GM12878 (cell line): ENCODE data around the gene PCED1B. TPM values are rescaled to one million over a fixed set of nuclear protein-coding genes. Genes with fewer than 3 reads are reported as not detected.

Source experiments
- ATAC-seq: fragments of 200-7000 bp; cut with Tn5 transposase; 3 replicates; pipeline ENCODE4 v1.9.1; 2020; ENCODE audit warnings: mild to moderate bottlenecking, moderate library complexity
- BruUV-seq: library from RNA; stranded (reverse); fragments of 400-500 nt; replicated peaks from 2 replicates; lab custom pipeline; 2021; lab: Mats Ljungman, UMichigan
- CTCF ChIA-PET: fragments of 300-600 bp; sonication (Branson Sonifier 250); formaldehyde crosslinking; extraction: SDS; loops from one replicate; lab custom pipeline; 2021; ENCODE audit warnings: inconsistent platforms; lab: Yijun Ruan, JAX
- POLR2A ChIA-PET: fragments of 350-600 bp; formaldehyde crosslinking; extraction: SDS; loops from one replicate; lab custom pipeline; 2021; ENCODE audit warnings: inconsistent platforms; lab: Charles Lee
- RAD21 ChIA-PET: fragments of 300-600 bp; sonication (Branson Sonifier 250); formaldehyde crosslinking; loops from one replicate; lab custom pipeline; 2023; ENCODE audit warnings: antibody characterized with exemption; ENCODE audit not compliant: unreplicated experiment; lab: Charles Lee
- SMC1A ChIA-PET: fragments of 300-600 bp; sonication (Branson Sonifier 250); formaldehyde crosslinking; loops from one replicate; lab custom pipeline; 2023; ENCODE audit not compliant: unreplicated experiment, uncharacterized antibody; lab: Charles Lee
- DNase-seq: peaks from one replicate; pipeline ENCODE4 v3.0.0-alpha.2; 2011; ENCODE audit warnings: low read depth, low spot score
- FAIRE-seq: peaks from 3 replicates; lab custom pipeline; 2011; peaks lifted over from hg19 to GRCh38; lab: Jason Lieb, UNC
- H2AFZ ChIP-seq: 2 replicates; pipeline ENCODE4 v1.6.0; 2011; ENCODE audit warnings: low read depth, low read length, control low read depth; ENCODE audit not compliant: control insufficient read depth
- H3K27ac ChIP-seq: 2 replicates; pipeline ENCODE4 v1.5.1; 2011; ENCODE audit warnings: control low read depth; ENCODE audit not compliant: control insufficient read depth, insufficient read depth
- H3K27me3 ChIP-seq, 2 experiments: replicated peaks in 1 of 2; 2 replicates each; pipeline versions ENCODE4 v1.6.0 to v1.6.1; 2011; ENCODE audit warnings: low read length in 1 of 2; ENCODE audit not compliant: control insufficient read depth in 2 of 2, insufficient read depth in 2 of 2
- H3K36me3 ChIP-seq, 2 experiments: 2 replicates each; pipeline ENCODE4 v1.5.1; 2011; ENCODE audit warnings: low read length in 1 of 2; ENCODE audit not compliant: control insufficient read depth in 2 of 2, insufficient read depth in 2 of 2
- H3K4me1 ChIP-seq: 2 replicates; pipeline ENCODE4 v1.6.1; 2011; ENCODE audit warnings: mild to moderate bottlenecking, low read length, moderate library complexity, mixed read lengths; ENCODE audit not compliant: control insufficient read depth, insufficient read depth
- H3K4me2 ChIP-seq: 2 replicates; pipeline ENCODE4 v1.6.0; 2011; ENCODE audit warnings: control low read depth; ENCODE audit not compliant: control insufficient read depth, insufficient read depth
- H3K4me3 ChIP-seq: fragments of 200-600 bp; sonication (generic); 2 replicates; pipeline ENCODE4 v1.5.1; 2016
- H3K79me2 ChIP-seq: 2 replicates; pipeline ENCODE4 v1.6.0; 2011; ENCODE audit warnings: low read length; ENCODE audit not compliant: control insufficient read depth, insufficient read depth
- H3K9ac ChIP-seq: 2 replicates; pipeline ENCODE4 v1.8.0; 2011; ENCODE audit warnings: low read length, control low read depth, mixed read lengths; ENCODE audit not compliant: control insufficient read depth, insufficient read depth
- H3K9me3 ChIP-seq: replicated peaks from 3 replicates; pipeline ENCODE4 v1.5.1; 2011; ENCODE audit warnings: mild to moderate bottlenecking, low read length; ENCODE audit not compliant: control insufficient read depth, insufficient read depth
- H4K20me1 ChIP-seq: 2 replicates; pipeline ENCODE4 v1.6.0; 2011; ENCODE audit not compliant: control insufficient read depth, insufficient read depth
- FOXK2 ChIP-seq: fragments of 450-650 bp; IDR thresholded peaks from 2 replicates; pipeline ENCODE4 v1.6.1; 2017; ENCODE audit warnings: mild to moderate bottlenecking, moderate library complexity
- IRF5 ChIP-seq: fragments of 450-650 bp; IDR thresholded peaks from 2 replicates; pipeline ENCODE4 v1.6.1; 2017; ENCODE audit warnings: borderline replicate concordance
- MEF2A ChIP-seq: IDR thresholded peaks from 2 replicates; pipeline ENCODE4 v1.6.1; 2011; ENCODE audit warnings: low read depth, mild to moderate bottlenecking, low read length, moderate library complexity; ENCODE audit not compliant: insufficient read depth
- NBN ChIP-seq: fragments of 450-650 bp; IDR thresholded peaks from 2 replicates; pipeline ENCODE4 v1.6.1; 2016
- NFIC ChIP-seq: IDR thresholded peaks from 2 replicates; pipeline ENCODE4 v1.6.1; 2012; ENCODE audit warnings: low read depth, mild to moderate bottlenecking, inconsistent platforms, low read length, moderate library complexity
- PML ChIP-seq: IDR thresholded peaks from 2 replicates; pipeline ENCODE4 v1.6.1; 2012; ENCODE audit warnings: low read length, inconsistent platforms
- POLR2AphosphoS5 ChIP-seq: IDR thresholded peaks from 2 replicates; pipeline ENCODE4 v1.6.1; 2011; ENCODE audit warnings: mild to moderate bottlenecking, low read length, inconsistent platforms
- RAD21 ChIP-seq: IDR thresholded peaks from 2 replicates; pipeline ENCODE4 v1.6.1; 2011; ENCODE audit warnings: mild to moderate bottlenecking, low read depth, low read length, moderate library complexity; ENCODE audit not compliant: insufficient read depth
- RBBP5 ChIP-seq: fragments of 200-600 bp; sonication (generic); conservative IDR thresholded peaks from 2 replicates; pipeline ENCODE4 v1.6.1; 2016
- RCOR1 ChIP-seq: conservative IDR thresholded peaks from 2 replicates; pipeline ENCODE4 v1.6.1; 2012; ENCODE audit warnings: low read depth, low read length, improper control_type of control experiment
- SP1 ChIP-seq: IDR thresholded peaks from one replicate; pipeline ENCODE4 v1.6.1; 2011; ENCODE audit warnings: low read depth, low read length
- SPI1 ChIP-seq: IDR thresholded peaks from 2 replicates; pipeline ENCODE4 v1.6.1; 2011; ENCODE audit warnings: low read depth, mild to moderate bottlenecking, low read length, moderate library complexity, borderline replicate concordance; ENCODE audit not compliant: insufficient read depth
- TCF3 ChIP-seq: IDR thresholded peaks from 2 replicates; pipeline ENCODE4 v1.6.1; 2012; ENCODE audit warnings: low read depth, mild to moderate bottlenecking, low read length, borderline replicate concordance; ENCODE audit not compliant: insufficient read depth
- TCF7 ChIP-seq: IDR thresholded peaks from 2 replicates; pipeline ENCODE4 v1.6.1; 2014; ENCODE audit warnings: antibody characterized with exemption, borderline replicate concordance
- USF1 ChIP-seq: IDR thresholded peaks from 2 replicates; pipeline ENCODE4 v1.6.1; 2011; ENCODE audit warnings: borderline replicate concordance, low read depth, mild to moderate bottlenecking, moderate library complexity, mixed read lengths, low read length; ENCODE audit not compliant: insufficient read depth; ENCODE audit errors: extremely low read length
- ZBED1 ChIP-seq: IDR thresholded peaks from 2 replicates; pipeline ENCODE4 v1.6.1; 2016; ENCODE audit warnings: borderline replicate concordance
- ZNF207 ChIP-seq: fragments of 450-650 bp; IDR thresholded peaks from 2 replicates; pipeline ENCODE4 v1.6.1; 2014; ENCODE audit warnings: antibody characterized with exemption, mild to moderate bottlenecking, borderline replicate concordance
- ZNF217 ChIP-seq: fragments of 450-650 bp; IDR thresholded peaks from 2 replicates; pipeline ENCODE4 v1.6.1; 2017; ENCODE audit warnings: antibody characterized with exemption, mild to moderate bottlenecking
- WGBS: methylation state at CpG from one replicate; pipeline ENCODE4 v1.1.6; 2016; ENCODE audit warnings: low lambda C conversion rate; ENCODE audit not compliant: insufficient replicate concordance, insufficient coverage; ENCODE audit errors: missing lambda C conversion rate; 5-methylcytosine and 5-hydroxymethylcytosine counted together
- in situ Hi-C: fragments of 300-500 bp; cut with MboI; formaldehyde crosslinking; loops from 9 replicates; pipeline ENCODE4 v1.14.3; 2018; ENCODE audit warnings: mixed read lengths
- intact Hi-C: fragments of 100-400 bp; cut with micrococcal nuclease; formaldehyde crosslinking; loops from one replicate; pipeline ENCODE4 v1.14.2; 2022; ENCODE audit not compliant: unreplicated experiment
- polyA plus RNA-seq, 11 experiments: library from polyadenylated mRNA; depleted of rRNA in 4 of 11; unstranded in 6 of 11; stranded (reverse) in 5 of 11; fragments of >200 nt; fragmentation: Nextera tagmentation in 4 of 11; fragmentation: Illumina TruSeq in 1 of 11; extraction: Ambion mirVana in 4 of 11; extraction: Trizol in 1 of 11; gene quantifications; 1 replicate in 1 of 11; 2 replicates in 10 of 11; pipeline versions ENCODE4 v1.2.1 to v1.2.3, GENCODE V29; 2011 to 2016; ENCODE audit warnings: inconsistent platforms in 2 of 11, missing spikeins in 2 of 11, low read depth in 1 of 11
- total RNA-seq, 4 experiments: library from RNA; depleted of rRNA in 3 of 4; stranded (reverse); fragments of >200 nt in 3 of 4; fragmentation: Illumina TruSeq in 1 of 4; extraction: Trizol in 1 of 4; gene quantifications; 2 replicates each; pipeline versions ENCODE4 v1.2.1 to v1.2.3, GENCODE V29; 2013 to 2021
- TF ChIP-seq, protein P1 (sequence below): IDR thresholded peaks from 2 replicates; pipeline ENCODE4 v1.6.1; 2012; ENCODE audit warnings: low read depth, low read length, improper control_type of control experiment

The PCED1B gene
- total and polyA plus RNA-seq, 10 of the 15 experiments (the other 5 are each of a cell fraction or from before 2014, with no cell fraction given): 0.80 to 8.8 (median 3.0) TPM

DNA sequence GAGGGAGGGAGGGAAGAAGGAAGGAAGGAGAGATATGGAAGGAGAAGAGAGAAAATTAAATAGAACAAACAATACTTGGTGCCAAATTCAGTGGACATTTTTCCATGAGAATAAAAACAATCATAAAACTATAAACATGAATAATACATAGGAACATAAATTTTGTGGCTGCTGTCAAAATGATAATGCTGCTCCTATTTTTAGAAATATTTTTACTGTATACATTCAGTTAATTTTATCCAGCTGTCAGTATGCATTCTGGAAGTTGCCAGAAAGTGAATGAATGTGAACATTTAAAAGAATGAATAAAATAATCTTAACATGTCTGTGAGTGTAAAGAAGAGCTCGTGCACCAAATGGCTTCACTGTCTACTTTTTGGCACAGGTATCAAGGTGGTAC lies 13.9 kb upstream of the PCED1B start:
- no peaks in the 10 kb centered on the region for H3K27me3 ChIP-seq
- in situ Hi-C loops: no loop called here
- no peak overlapping the region for H3K9ac ChIP-seq
- DNase-seq: no peak
- H3K27ac ChIP-seq: no peak overlapping the region
- H4K20me1 ChIP-seq: no peaks in the 10 kb centered on the region
- CTCF ChIA-PET: interaction anchor here (0.5 to 1.2 kb wide), 2 partner anchors 209 to 296 kb away, joined by 3 read pairs; no protein-coding TSS in a partner anchor
- H3K4me2 ChIP-seq: no peak overlapping the region
- H3K9me3 ChIP-seq: no peaks in the 10 kb centered on the region
- no peaks in the 10 kb centered on the region for H3K36me3 ChIP-seq
- SMC1A ChIA-PET: interaction anchor here (0.9 to 1.3 kb wide), 2 partner anchors 33 to 331 kb away, joined by 3 to 5 read pairs; no protein-coding TSS in a partner anchor
- no peak for ATAC-seq
- BruUV-seq: no TSS peak
- TF ChIP-seq FOXK2 (no peak), PML (no peak), TCF7 (no peak), USF1 (no peak), RCOR1 (no peak), NFIC (no peak), ZNF207 (no peak), NBN (no peak), RBBP5 (no peak), RAD21 (no peak), ZNF217 (no peak), TCF3 (no peak), SP1 (no peak), MEF2A (no peak), ZBED1 (no peak), SPI1 (no peak), POLR2AphosphoS5 (no peak), IRF5 (no peak)
- TF ChIP-seq, protein P1, sequence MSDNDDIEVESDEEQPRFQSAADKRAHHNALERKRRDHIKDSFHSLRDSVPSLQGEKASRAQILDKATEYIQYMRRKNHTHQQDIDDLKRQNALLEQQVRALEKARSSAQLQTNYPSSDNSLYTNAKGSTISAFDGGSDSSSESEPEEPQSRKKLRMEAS: no peak
- H3K79me2 ChIP-seq: no peaks in the 10 kb centered on the region
- 0% methylated on average over 1 of the region's 1 CpG for WGBS
- no peaks in the 10 kb centered on the region for H3K4me1 ChIP-seq
- POLR2A ChIA-PET: no interaction called here
- no peak overlapping the region for H2AFZ ChIP-seq
- FAIRE-seq: no peak
- intact Hi-C loops: no loop called here
- H3K4me3 ChIP-seq: no peak overlapping the region
- RAD21 ChIA-PET: no interaction called here
